ENCODE data around the gene UHMK1. TPM values are rescaled to one million over a fixed set of nuclear protein-coding genes. Genes with fewer than 3 reads are reported as not detected.

Gene UHMK1
- total RNA-seq, 2 donors from 2014 or later: 19.2 to 26.0 TPM

DNA sequence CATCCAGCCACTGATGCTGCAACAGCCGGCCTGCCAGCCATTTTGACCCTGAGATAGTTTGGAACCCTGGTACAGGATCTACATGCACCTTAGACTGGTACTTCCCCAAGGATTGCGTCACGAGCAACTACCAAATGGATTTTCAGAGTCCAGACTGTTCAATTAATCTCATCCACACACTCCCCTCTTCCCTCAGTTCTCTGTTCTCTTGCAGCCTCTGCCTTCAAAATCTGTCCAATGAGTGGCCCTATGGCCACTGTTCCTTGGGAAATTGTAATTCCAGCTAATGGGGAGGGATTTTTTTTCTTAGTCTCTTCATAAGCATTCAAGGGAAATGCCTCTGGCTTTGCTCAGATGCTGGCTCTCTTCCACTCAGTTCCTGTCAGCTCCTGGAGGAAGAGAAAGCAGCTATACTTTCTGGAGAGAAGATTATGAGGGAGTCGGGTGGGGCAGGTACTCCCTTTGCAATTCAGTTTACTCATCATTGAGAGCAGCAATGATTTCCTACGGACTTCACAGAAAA is 44.1 kb downstream of the UHMK1 start:
- Histone ChIP-seq H3K4me3 (ENCODE audit: low read length) (no peak overlapping the region), H3K9ac (ENCODE audit: extremely low read depth, low read length, poor library complexity, severe bottlenecking) (no peak overlapping the region), H3K36me3 (ENCODE audit: control insufficient read depth, insufficient read depth, low read length) (no peaks in the 10 kb centered on the region), H3K9me3 (ENCODE audit: control insufficient read depth, low read length) (peaks cover 8% of the 10 kb centered on the region), H3K4me1 (ENCODE audit: control insufficient read depth, insufficient read depth, low read length) (no peaks in the 10 kb centered on the region), H3K27ac (ENCODE audit: low read depth, low read length) (no peak overlapping the region), H3K27me3 (ENCODE audit: control insufficient read depth, insufficient read depth, low read length, poor library complexity, severe bottlenecking) (no peaks in the 10 kb centered on the region)
- no peak overlapping the region for H3K27ac Mint-ChIP-seq
- H3K4me1 Mint-ChIP-seq: no peaks in the 10 kb centered on the region
- no peak overlapping the region for H3K4me3 Mint-ChIP-seq
- peaks cover 2% of the 10 kb centered on the region for H3K36me3 Mint-ChIP-seq (ENCODE audit: low read depth)
- 76 to 80% methylated on average over 4 to 5 of the region's 5 CpGs for WGBS, 2 experiments (ENCODE audit: insufficient coverage in 1 of 2, insufficient read length in 1 of 2)
- no peaks in the 10 kb centered on the region for H3K27me3 Mint-ChIP-seq (ENCODE audit: insufficient read depth)
- no peak for DNase-seq
- peaks cover 13% of the 10 kb centered on the region for H3K9me3 Mint-ChIP-seq
- TF ChIP-seq, protein P1, sequence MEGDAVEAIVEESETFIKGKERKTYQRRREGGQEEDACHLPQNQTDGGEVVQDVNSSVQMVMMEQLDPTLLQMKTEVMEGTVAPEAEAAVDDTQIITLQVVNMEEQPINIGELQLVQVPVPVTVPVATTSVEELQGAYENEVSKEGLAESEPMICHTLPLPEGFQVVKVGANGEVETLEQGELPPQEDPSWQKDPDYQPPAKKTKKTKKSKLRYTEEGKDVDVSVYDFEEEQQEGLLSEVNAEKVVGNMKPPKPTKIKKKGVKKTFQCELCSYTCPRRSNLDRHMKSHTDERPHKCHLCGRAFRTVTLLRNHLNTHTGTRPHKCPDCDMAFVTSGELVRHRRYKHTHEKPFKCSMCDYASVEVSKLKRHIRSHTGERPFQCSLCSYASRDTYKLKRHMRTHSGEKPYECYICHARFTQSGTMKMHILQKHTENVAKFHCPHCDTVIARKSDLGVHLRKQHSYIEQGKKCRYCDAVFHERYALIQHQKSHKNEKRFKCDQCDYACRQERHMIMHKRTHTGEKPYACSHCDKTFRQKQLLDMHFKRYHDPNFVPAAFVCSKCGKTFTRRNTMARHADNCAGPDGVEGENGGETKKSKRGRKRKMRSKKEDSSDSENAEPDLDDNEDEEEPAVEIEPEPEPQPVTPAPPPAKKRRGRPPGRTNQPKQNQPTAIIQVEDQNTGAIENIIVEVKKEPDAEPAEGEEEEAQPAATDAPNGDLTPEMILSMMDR (conservative IDR thresholded peaks at IDR 0.05): no peak

DNA sequence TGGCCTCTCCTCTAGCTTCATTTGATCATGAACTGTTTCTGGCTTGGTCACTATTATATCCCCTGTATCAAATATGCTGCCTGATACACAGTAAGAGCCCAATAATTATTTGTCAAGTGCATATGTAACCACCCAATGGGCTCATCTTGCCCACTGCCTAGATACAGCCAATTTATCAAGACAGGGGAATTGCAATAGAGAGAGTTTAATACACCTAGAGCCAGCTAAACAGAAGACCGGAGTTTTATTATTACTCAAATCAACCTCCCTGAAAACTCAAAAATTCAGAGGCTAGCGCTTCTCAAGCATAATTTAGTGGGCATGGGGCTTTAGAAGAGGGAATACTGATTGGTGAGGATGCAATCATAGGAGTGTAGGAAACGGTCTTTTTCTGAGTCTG is 45.6 kb downstream of the UHMK1 start:
- H3K36me3 ChIP-seq (ENCODE audit: control insufficient read depth, insufficient read depth, low read length): no peaks in the 10 kb centered on the region
- TF ChIP-seq, protein P1 (conservative IDR thresholded peaks at IDR 0.05): no peak
- no peak for DNase-seq
- Mint-ChIP-seq H3K27me3 (ENCODE audit: insufficient read depth) (no peaks in the 10 kb centered on the region), H3K36me3 (ENCODE audit: low read depth) (peaks cover 2% of the 10 kb centered on the region), H3K4me1 (no peaks in the 10 kb centered on the region), H3K9me3 (peaks cover 13% of the 10 kb centered on the region), H3K27ac (no peak overlapping the region), H3K4me3 (no peak overlapping the region)
- H3K4me1 ChIP-seq (ENCODE audit: control insufficient read depth, insufficient read depth, low read length): no peaks in the 10 kb centered on the region
- H3K4me3 ChIP-seq (ENCODE audit: low read length): no peak overlapping the region
- H3K9ac ChIP-seq (ENCODE audit: extremely low read depth, low read length, poor library complexity, severe bottlenecking): no peak overlapping the region
- H3K27ac ChIP-seq (ENCODE audit: low read depth, low read length): no peak overlapping the region
- H3K9me3 ChIP-seq (ENCODE audit: control insufficient read depth, low read length): peaks cover 8% of the 10 kb centered on the region
- 90 to 100% methylated on average over 1 to 3 of the region's 3 CpGs for WGBS, 2 experiments (ENCODE audit: insufficient coverage in 1 of 2, insufficient read length in 1 of 2)
- H3K27me3 ChIP-seq (ENCODE audit: control insufficient read depth, insufficient read depth, low read length, poor library complexity, severe bottlenecking): no peaks in the 10 kb centered on the region

DNA sequence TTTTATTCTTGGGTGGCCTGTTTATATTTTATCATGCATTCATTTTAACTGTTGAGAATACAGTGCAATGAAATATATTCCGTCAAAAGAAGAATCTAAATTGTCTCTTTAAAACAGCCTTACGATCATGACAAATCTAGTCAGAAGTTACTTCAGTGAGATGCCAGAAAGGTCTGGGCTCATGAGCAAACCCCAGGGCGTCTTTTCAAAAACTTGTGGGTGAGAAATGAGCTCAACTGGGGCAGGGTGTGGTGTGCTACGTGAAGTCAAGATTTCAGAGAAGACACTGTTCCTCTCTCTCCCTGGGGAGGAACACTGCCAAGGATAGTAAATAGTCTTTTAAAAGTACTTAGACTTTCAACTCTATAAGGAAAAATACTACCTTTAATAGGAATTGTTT is 50.6 kb downstream of the UHMK1 start:
- Histone ChIP-seq H3K9ac (ENCODE audit: extremely low read depth, low read length, poor library complexity, severe bottlenecking) (no peak overlapping the region), H3K9me3 (ENCODE audit: control insufficient read depth, low read length) (peaks cover 4% of the 10 kb centered on the region), H3K4me1 (ENCODE audit: control insufficient read depth, insufficient read depth, low read length) (no peaks in the 10 kb centered on the region), H3K36me3 (ENCODE audit: control insufficient read depth, insufficient read depth, low read length) (no peaks in the 10 kb centered on the region), H3K27ac (ENCODE audit: low read depth, low read length) (no peak overlapping the region), H3K27me3 (ENCODE audit: control insufficient read depth, insufficient read depth, low read length, poor library complexity, severe bottlenecking) (no peaks in the 10 kb centered on the region), H3K4me3 (ENCODE audit: low read length) (no peak overlapping the region)
- no peak for DNase-seq
- TF ChIP-seq, protein P1 (conservative IDR thresholded peaks at IDR 0.05): no peak
- Mint-ChIP-seq H3K27ac (no peak overlapping the region), H3K4me3 (no peak overlapping the region), H3K27me3 (ENCODE audit: insufficient read depth) (no peaks in the 10 kb centered on the region), H3K4me1 (no peaks in the 10 kb centered on the region), H3K9me3 (peaks cover 8% of the 10 kb centered on the region), H3K36me3 (ENCODE audit: low read depth) (no peaks in the 10 kb centered on the region)
- 93 to 96% methylated on average over 3 to 4 of the region's 4 CpGs for WGBS, 2 experiments (ENCODE audit: insufficient coverage in 1 of 2, insufficient read length in 1 of 2)
